ENCODE measurements around the gene SLC25A28.

Gene SLC25A28

GRCh38 chr10:99620711-99621453, 643 bp upstream of the SLC25A28 start:
- DNase-seq (ENCODE audit: low spot score in 2 of 2) (peak; percentile 71 to 77), ATAC-seq (replicated peaks; ENCODE audit: extremely low read depth, poor library complexity, severe bottlenecking) (peak; percentile 88)
- Mint-ChIP-seq H3K4me1 (peaks cover 29% of the 10 kb centered on the region), H3K36me3 (ENCODE audit: insufficient read depth) (peaks cover 12% of the 10 kb centered on the region), H3K4me3 (peak overlapping the region; percentile 76), H3K27me3 (no peaks in the 10 kb centered on the region), H3K9me3 (no peaks in the 10 kb centered on the region), H3K27ac (ENCODE audit: low read depth) (peak overlapping the region; percentile 96)

GRCh38 chr10:99619090-99619800, 994 bp downstream of the SLC25A28 start:
- peak overlapping the region; percentile 53 for H3K27ac Mint-ChIP-seq (ENCODE audit: low read depth)

GRCh38 chr10:99617696-99618095, 2.5 kb downstream of the SLC25A28 start:
- Mint-ChIP-seq H3K36me3 (ENCODE audit: insufficient read depth) (peaks cover 16% of the 10 kb centered on the region), H3K4me3 (peak overlapping the region; percentile 10), H3K9me3 (no peaks in the 10 kb centered on the region), H3K27ac (ENCODE audit: low read depth) (no peak overlapping the region), H3K4me1 (peaks cover 36% of the 10 kb centered on the region), H3K27me3 (no peaks in the 10 kb centered on the region)
- no peak for DNase-seq (ENCODE audit: low spot score in 2 of 2)
- no peak for ATAC-seq (replicated peaks; ENCODE audit: extremely low read depth, poor library complexity, severe bottlenecking)

More at GRCh38 chr10:99619090-99619800, 994 bp downstream of the SLC25A28 start:
- ATAC-seq (replicated peaks; ENCODE audit: extremely low read depth, poor library complexity, severe bottlenecking) (no peak), DNase-seq (ENCODE audit: low spot score in 2 of 2) (no peak)
- Mint-ChIP-seq H3K4me3 (peak overlapping the region; percentile 76), H3K4me1 (peaks cover 36% of the 10 kb centered on the region), H3K27me3 (no peaks in the 10 kb centered on the region), H3K36me3 (ENCODE audit: insufficient read depth) (peaks cover 12% of the 10 kb centered on the region), H3K9me3 (no peaks in the 10 kb centered on the region)

GRCh38 chr10:99615426-99615825, 4.8 kb downstream of the SLC25A28 start:
- H3K4me1 Mint-ChIP-seq: peaks cover 31% of the 10 kb centered on the region
- DNase-seq (ENCODE audit: low spot score in 2 of 2) (no peak), ATAC-seq (replicated peaks; ENCODE audit: extremely low read depth, poor library complexity, severe bottlenecking) (no peak)
- no peaks in the 10 kb centered on the region for H3K9me3 Mint-ChIP-seq
- no peaks in the 10 kb centered on the region for H3K27me3 Mint-ChIP-seq
- peaks cover 20% of the 10 kb centered on the region for H3K36me3 Mint-ChIP-seq (ENCODE audit: insufficient read depth)
- H3K27ac Mint-ChIP-seq (ENCODE audit: low read depth): no peak overlapping the region
- no peak overlapping the region for H3K4me3 Mint-ChIP-seq

GRCh38 chr10:99612167-99612831, 7.9 kb downstream of the SLC25A28 start:
- peak overlapping the region; percentile 29 for H3K27ac Mint-ChIP-seq (ENCODE audit: low read depth)
- DNase-seq (ENCODE audit: low spot score in 2 of 2) (no peak), ATAC-seq (replicated peaks; ENCODE audit: extremely low read depth, poor library complexity, severe bottlenecking) (no peak)
- no peaks in the 10 kb centered on the region for H3K9me3 Mint-ChIP-seq
- peaks cover 12% of the 10 kb centered on the region for H3K4me1 Mint-ChIP-seq
- no peak overlapping the region for H3K4me3 Mint-ChIP-seq
- peaks cover 17% of the 10 kb centered on the region for H3K36me3 Mint-ChIP-seq (ENCODE audit: insufficient read depth)
- no peaks in the 10 kb centered on the region for H3K27me3 Mint-ChIP-seq

GRCh38 chr10:99611326-99611725, 8.9 kb downstream of the SLC25A28 start:
- Mint-ChIP-seq H3K27ac (ENCODE audit: low read depth) (peak overlapping the region; percentile 29), H3K36me3 (ENCODE audit: insufficient read depth) (peaks cover 17% of the 10 kb centered on the region), H3K4me1 (peaks cover 12% of the 10 kb centered on the region), H3K27me3 (no peaks in the 10 kb centered on the region), H3K4me3 (no peak overlapping the region), H3K9me3 (no peaks in the 10 kb centered on the region)
- DNase-seq (ENCODE audit: low spot score in 2 of 2): no peak
- no peak for ATAC-seq (replicated peaks; ENCODE audit: extremely low read depth, poor library complexity, severe bottlenecking)

GRCh38 chr10:99610221-99610620, 10.0 kb downstream of the SLC25A28 start:
- ATAC-seq (replicated peaks; ENCODE audit: extremely low read depth, poor library complexity, severe bottlenecking): no peak
- no peak overlapping the region for H3K4me3 Mint-ChIP-seq
- DNase-seq (ENCODE audit: low spot score in 2 of 2): no peak
- H3K36me3 Mint-ChIP-seq (ENCODE audit: insufficient read depth): peaks cover 17% of the 10 kb centered on the region
- no peaks in the 10 kb centered on the region for H3K27me3 Mint-ChIP-seq
- H3K9me3 Mint-ChIP-seq: no peaks in the 10 kb centered on the region
- H3K4me1 Mint-ChIP-seq: peaks cover 7% of the 10 kb centered on the region
- H3K27ac Mint-ChIP-seq (ENCODE audit: low read depth): no peak overlapping the region

GRCh38 chr10:99609186-99609585, 11.1 kb downstream of the SLC25A28 start:
- peaks cover 6% of the 10 kb centered on the region for H3K4me1 Mint-ChIP-seq
- no peaks in the 10 kb centered on the region for H3K27me3 Mint-ChIP-seq
- no peak overlapping the region for H3K4me3 Mint-ChIP-seq
- DNase-seq (ENCODE audit: low spot score in 2 of 2): no peak
- no peak overlapping the region for H3K27ac Mint-ChIP-seq (ENCODE audit: low read depth)
- no peaks in the 10 kb centered on the region for H3K9me3 Mint-ChIP-seq
- H3K36me3 Mint-ChIP-seq (ENCODE audit: insufficient read depth): peaks cover 17% of the 10 kb centered on the region
- ATAC-seq (replicated peaks; ENCODE audit: extremely low read depth, poor library complexity, severe bottlenecking): no peak

- ATAC-seq (replicated peaks; ENCODE audit: extremely low read depth, poor library complexity, severe bottlenecking) (no peak), DNase-seq (ENCODE audit: low spot score in 2 of 2) (no peak)
- Mint-ChIP-seq H3K27me3 (peaks cover 11% of the 10 kb centered on the region), H3K4me3 (no peak overlapping the region), H3K27ac (ENCODE audit: low read depth) (no peak overlapping the region), H3K36me3 (ENCODE audit: insufficient read depth) (peaks cover 3% of the 10 kb centered on the region), H3K4me1 (no peaks in the 10 kb centered on the region), H3K9me3 (no peaks in the 10 kb centered on the region)
Observed at GRCh38 chr10:99605351-99605750, 14.9 kb downstream of the SLC25A28 start.

GRCh38 chr10:99604862-99605261, 15.4 kb downstream of the SLC25A28 start:
- no peaks in the 10 kb centered on the region for H3K4me1 Mint-ChIP-seq
- H3K36me3 Mint-ChIP-seq (ENCODE audit: insufficient read depth): no peaks in the 10 kb centered on the region
- no peak for DNase-seq (ENCODE audit: low spot score in 2 of 2)
- H3K4me3 Mint-ChIP-seq: no peak overlapping the region
- peaks cover 11% of the 10 kb centered on the region for H3K27me3 Mint-ChIP-seq
- ATAC-seq (replicated peaks; ENCODE audit: extremely low read depth, poor library complexity, severe bottlenecking): no peak
- H3K9me3 Mint-ChIP-seq: no peaks in the 10 kb centered on the region
- H3K27ac Mint-ChIP-seq (ENCODE audit: low read depth): no peak overlapping the region

- Mint-ChIP-seq H3K4me1 (no peaks in the 10 kb centered on the region), H3K4me3 (no peak overlapping the region), H3K36me3 (ENCODE audit: insufficient read depth) (no peaks in the 10 kb centered on the region), H3K27ac (ENCODE audit: low read depth) (no peak overlapping the region), H3K27me3 (peaks cover 22% of the 10 kb centered on the region), H3K9me3 (no peaks in the 10 kb centered on the region)
- DNase-seq (ENCODE audit: low spot score in 2 of 2) (no peak), ATAC-seq (replicated peaks; ENCODE audit: extremely low read depth, poor library complexity, severe bottlenecking) (no peak)
Observed at GRCh38 chr10:99598781-99599509, 21.3 kb downstream of the SLC25A28 start.

- peaks cover 17% of the 10 kb centered on the region for H3K27me3 Mint-ChIP-seq
- H3K27ac Mint-ChIP-seq (ENCODE audit: low read depth): no peak overlapping the region
- ATAC-seq (replicated peaks; ENCODE audit: extremely low read depth, poor library complexity, severe bottlenecking) (no peak), DNase-seq (ENCODE audit: low spot score in 2 of 2) (no peak)
- H3K9me3 Mint-ChIP-seq: no peaks in the 10 kb centered on the region
- H3K4me1 Mint-ChIP-seq: no peaks in the 10 kb centered on the region
- no peak overlapping the region for H3K4me3 Mint-ChIP-seq
- H3K36me3 Mint-ChIP-seq (ENCODE audit: insufficient read depth): no peaks in the 10 kb centered on the region
Observed at GRCh38 chr10:99598011-99598410, 22.2 kb downstream of the SLC25A28 start.
